ENCODE data around the gene KLKB1. TPM values are rescaled to one million over a fixed set of nuclear protein-coding genes. Genes with fewer than 3 reads are reported as not detected.

Gene KLKB1
- total RNA-seq, 1 experiment from 2014 or later, result 0.10 TPM

DNA sequence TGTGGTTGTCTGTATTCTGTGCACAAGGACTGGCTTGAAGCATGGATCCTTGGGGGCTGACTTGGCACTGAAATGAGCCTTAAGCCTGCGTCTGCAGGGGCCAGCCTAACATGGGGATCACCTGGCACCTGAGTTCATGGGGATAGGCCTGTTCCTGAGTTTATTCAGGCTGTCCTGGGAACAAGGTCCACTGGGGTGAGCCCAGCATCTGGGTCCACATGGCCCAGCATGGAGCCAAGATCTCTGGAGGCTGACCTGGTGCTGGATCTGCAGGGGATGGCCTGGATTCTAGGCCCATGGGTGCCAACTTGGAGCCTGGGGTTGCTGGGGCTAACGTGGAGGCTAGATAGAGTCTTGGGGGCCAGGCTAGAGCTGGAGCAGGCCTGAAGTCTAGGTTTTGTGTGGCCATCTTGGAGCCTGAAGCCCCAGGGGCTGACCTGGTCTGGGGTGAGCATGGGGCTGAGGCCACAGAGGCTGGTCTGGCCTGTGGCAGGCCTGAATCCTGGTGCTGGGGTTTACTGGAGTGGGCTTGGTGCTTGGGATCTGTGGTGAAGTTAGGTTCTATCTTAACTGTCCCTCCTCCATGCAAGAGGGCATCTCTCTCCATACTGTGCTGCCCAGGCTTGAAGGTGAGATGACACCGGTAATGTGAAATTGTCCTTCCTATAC is 652 bp upstream of the KLKB1 start:
- intact Hi-C loops (cut with micrococcal nuclease), result no loop called here
- H3K36me3 ChIP-seq (ENCODE audit: control insufficient read depth in 1 of 2, insufficient read depth in 2 of 2, low read length in 2 of 2), result no peaks in the 10 kb centered on the region
- ChIA-PET RAD21 (ENCODE audit: low non-redundant PET in 1 of 2, low total read pairs in 2 of 2, uncharacterized antibody in 2 of 2, unreplicated experiment in 2 of 2) (no interaction called here), CTCF (no interaction called here), POLR2A (no interaction called here)
- H3K79me2 ChIP-seq (ENCODE audit: insufficient read depth, low read length), result no peaks in the 10 kb centered on the region
- ATAC-seq, result no peak
- H3K9ac ChIP-seq (ENCODE audit: low read length), result no peak overlapping the region
- no peak overlapping the region for H3K27ac ChIP-seq (ENCODE audit: low read depth, low read length)
- H3K27me3 ChIP-seq (ENCODE audit: insufficient read depth, low read length), result no peaks in the 10 kb centered on the region
- H3K4me2 ChIP-seq (ENCODE audit: low read length), result no peak overlapping the region
- peaks cover 0 to 4% of the 10 kb centered on the region in 2 experiments; a peak in 1 of 4 replicates for H3K9me3 ChIP-seq (ENCODE audit: control insufficient read depth in 1 of 2, insufficient read depth in 1 of 2, low read depth in 1 of 2, low read length in 2 of 2)
- DNase-seq (ENCODE audit: low read depth, low spot score), result no peak
- no TSS peak for BruUV-seq (replicated peaks)
- no peak overlapping the region for H3K4me3 ChIP-seq (replicated peaks in 1 of 2; ENCODE audit: low read depth in 1 of 2, low read length in 2 of 2)
- TF ChIP-seq, protein P1, sequence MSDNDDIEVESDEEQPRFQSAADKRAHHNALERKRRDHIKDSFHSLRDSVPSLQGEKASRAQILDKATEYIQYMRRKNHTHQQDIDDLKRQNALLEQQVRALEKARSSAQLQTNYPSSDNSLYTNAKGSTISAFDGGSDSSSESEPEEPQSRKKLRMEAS (IDR thresholded peaks at IDR 0.05), result no peak
- TF ChIP-seq EGR1 (IDR thresholded peaks at IDR 0.05; ENCODE audit: low read depth) (no peak), POLR2AphosphoS5 (IDR thresholded peaks at IDR 0.05; ENCODE audit: low read depth, low read length) (no peak), SRF (IDR thresholded peaks at IDR 0.05; ENCODE audit: low read depth) (no peak), CBX3 (IDR thresholded peaks at IDR 0.05; ENCODE audit: low read depth) (no peak), JUND (IDR thresholded peaks at IDR 0.05) (no peak)
- TF ChIP-seq, protein P2, sequence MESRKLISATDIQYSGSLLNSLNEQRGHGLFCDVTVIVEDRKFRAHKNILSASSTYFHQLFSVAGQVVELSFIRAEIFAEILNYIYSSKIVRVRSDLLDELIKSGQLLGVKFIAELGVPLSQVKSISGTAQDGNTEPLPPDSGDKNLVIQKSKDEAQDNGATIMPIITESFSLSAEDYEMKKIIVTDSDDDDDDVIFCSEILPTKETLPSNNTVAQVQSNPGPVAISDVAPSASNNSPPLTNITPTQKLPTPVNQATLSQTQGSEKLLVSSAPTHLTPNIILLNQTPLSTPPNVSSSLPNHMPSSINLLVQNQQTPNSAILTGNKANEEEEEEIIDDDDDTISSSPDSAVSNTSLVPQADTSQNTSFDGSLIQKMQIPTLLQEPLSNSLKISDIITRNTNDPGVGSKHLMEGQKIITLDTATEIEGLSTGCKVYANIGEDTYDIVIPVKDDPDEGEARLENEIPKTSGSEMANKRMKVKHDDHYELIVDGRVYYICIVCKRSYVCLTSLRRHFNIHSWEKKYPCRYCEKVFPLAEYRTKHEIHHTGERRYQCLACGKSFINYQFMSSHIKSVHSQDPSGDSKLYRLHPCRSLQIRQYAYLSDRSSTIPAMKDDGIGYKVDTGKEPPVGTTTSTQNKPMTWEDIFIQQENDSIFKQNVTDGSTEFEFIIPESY (IDR thresholded peaks at IDR 0.05; ENCODE audit: extremely low read depth, insufficient replicate concordance, low read length), result no peak
- H3K9me2 ChIP-seq (ENCODE audit: insufficient read depth), result peaks cover 4% of the 10 kb centered on the region; the same call in 1 of the 2 replicates
- H2AFZ ChIP-seq (ENCODE audit: low read depth, low read length, poor library complexity, severe bottlenecking), result no peak overlapping the region
- no peaks in the 10 kb centered on the region for H3K4me1 ChIP-seq (ENCODE audit: control insufficient read depth in 1 of 2, insufficient read depth in 2 of 2, low read length in 2 of 2)
- H4K20me1 ChIP-seq (ENCODE audit: insufficient read depth), result no peaks in the 10 kb centered on the region

All from HCT116 (cell line).